CD14-positive monocyte (primary cell): ENCODE data around the gene SF3A2. TPM values are rescaled to one million over a fixed set of nuclear protein-coding genes. Genes with fewer than 3 reads are reported as not detected.

Source experiments
- DNase-seq, 3 donors: peaks; one replicate each; pipeline ENCODE4 v3.0.0-alpha.2; 2011 to 2022
- H2AFZ ChIP-seq: 2 replicates; pipeline ENCODE4 v1.6.0; 2012; ENCODE audit warnings: mild to moderate bottlenecking, low read depth, low read length, inconsistent platforms; ENCODE audit not compliant: insufficient read depth, poor library complexity, severe bottlenecking
- H3K27ac ChIP-seq, 2 donors: 1 replicate in 1 of 2; 2 replicates in 1 of 2; pipeline ENCODE4 v1.5.1; 2012 to 2013; ENCODE audit warnings: low read length in 2 of 2, control low read depth in 1 of 2, inconsistent platforms in 1 of 2, low read depth in 1 of 2, mild to moderate bottlenecking in 1 of 2
- H3K27me3 ChIP-seq, 2 donors: one replicate each; pipeline versions ENCODE4 v1.6.0 to v1.6.1; 2011 to 2013; ENCODE audit warnings: low read length in 2 of 2; ENCODE audit not compliant: control insufficient read depth in 2 of 2, insufficient read depth in 2 of 2
- H3K36me3 ChIP-seq, 2 donors: replicated peaks in 1 of 2; 1 replicate in 1 of 2; 2 replicates in 1 of 2; pipeline versions ENCODE4 v1.5.1 to v1.6.1; 2012 to 2013; ENCODE audit warnings: low read length in 2 of 2, control low read depth in 1 of 2, inconsistent platforms in 1 of 2, mild to moderate bottlenecking in 1 of 2; ENCODE audit not compliant: insufficient read depth in 2 of 2, control insufficient read depth in 1 of 2
- H3K4me1 ChIP-seq, 2 donors: 1 replicate in 1 of 2; 2 replicates in 1 of 2; pipeline versions ENCODE4 v1.5.1 to v1.6.1; 2012 to 2013; ENCODE audit warnings: low read length in 2 of 2, control low read depth in 1 of 2, inconsistent platforms in 1 of 2, mild to moderate bottlenecking in 1 of 2, moderate library complexity in 1 of 2; ENCODE audit not compliant: insufficient read depth in 2 of 2, control insufficient read depth in 1 of 2
- H3K4me2 ChIP-seq: replicated peaks from 2 replicates; pipeline ENCODE3; 2012; ENCODE audit warnings: low read length, moderate library complexity, mild to moderate bottlenecking; ENCODE audit not compliant: poor library complexity, severe bottlenecking; ENCODE audit errors: extremely low read depth
- H3K4me3 ChIP-seq, 3 experiments: fragments of 200-600 bp in 1 of 3; sonication (generic) in 1 of 3; replicated peaks in 1 of 3; 1 replicate in 2 of 3; 2 replicates in 1 of 3; pipeline ENCODE4 v1.5.1; 2011 to 2013; ENCODE audit warnings: low read length in 3 of 3, mild to moderate bottlenecking in 3 of 3, control low read depth in 2 of 3, low read depth in 2 of 3, inconsistent platforms in 1 of 3, moderate library complexity in 1 of 3
- H3K79me2 ChIP-seq: 2 replicates; pipeline ENCODE4 v1.6.0; 2012; ENCODE audit warnings: mild to moderate bottlenecking, control low read depth, inconsistent platforms, low read length, moderate library complexity; ENCODE audit not compliant: insufficient read depth
- H3K9ac ChIP-seq: 2 replicates; pipeline ENCODE4 v1.6.0; 2017; ENCODE audit warnings: low read length, mild to moderate bottlenecking; ENCODE audit not compliant: insufficient read depth, poor library complexity, severe bottlenecking
- H3K9me3 ChIP-seq, 2 donors: replicated peaks in 1 of 2; 1 replicate in 1 of 2; 2 replicates in 1 of 2; pipeline versions ENCODE4 v1.5.1 to v1.6.1; 2012 to 2013; ENCODE audit warnings: low read length in 2 of 2, control low read depth in 1 of 2; ENCODE audit not compliant: control insufficient read depth in 1 of 2, insufficient read depth in 1 of 2
- H4K20me1 ChIP-seq: 2 replicates; pipeline ENCODE4 v1.6.0; 2012; ENCODE audit warnings: mild to moderate bottlenecking, low read length, control low read depth, moderate library complexity; ENCODE audit not compliant: insufficient read depth
- H3K27ac Mint-ChIP-seq, 7 donors: one replicate each; pipeline ENCODE4 v1.8.0; 2020; ENCODE audit warnings: mild to moderate bottlenecking in 7 of 7, mixed read lengths in 7 of 7, moderate library complexity in 6 of 7, inconsistent platforms in 2 of 7
- H3K27me3 Mint-ChIP-seq, 3 donors: one replicate each; pipeline ENCODE4 v1.8.0; 2021 to 2022; ENCODE audit warnings: low read depth in 3 of 3, mild to moderate bottlenecking in 3 of 3, mixed read lengths in 3 of 3, moderate library complexity in 3 of 3, inconsistent platforms in 1 of 3
- H3K36me3 Mint-ChIP-seq, 2 donors: one replicate each; pipeline ENCODE4 v1.8.0; 2020; ENCODE audit warnings: mixed read lengths in 2 of 2, inconsistent platforms in 1 of 2, mild to moderate bottlenecking in 1 of 2
- H3K4me1 Mint-ChIP-seq: one replicate; pipeline ENCODE4 v1.8.0; 2020; ENCODE audit warnings: mild to moderate bottlenecking, mixed read lengths
- H3K4me3 Mint-ChIP-seq, 2 donors: one replicate each; pipeline ENCODE4 v1.8.0; 2020; ENCODE audit warnings: mild to moderate bottlenecking in 2 of 2, mixed read lengths in 2 of 2, moderate library complexity in 1 of 2
- H3K9me3 Mint-ChIP-seq, 7 donors: one replicate each; pipeline ENCODE4 v1.8.0; 2020 to 2022; ENCODE audit warnings: mixed read lengths in 7 of 7, mild to moderate bottlenecking in 6 of 7, moderate library complexity in 6 of 7, inconsistent platforms in 2 of 7
- WGBS: methylation state at CpG from one replicate; pipeline ENCODE4 v1.1.5; 2013; ENCODE audit warnings: missing lambda C conversion rate; ENCODE audit not compliant: insufficient coverage; 5-methylcytosine and 5-hydroxymethylcytosine counted together
- intact Hi-C, 2 donors: fragments of 100-400 bp; cut with micrococcal nuclease; formaldehyde crosslinking; loops; one replicate each; pipeline versions ENCODE4 v1.15.0 to v1.15.1; 2023
- polyA plus RNA-seq, 3 donors: library from polyadenylated mRNA; depleted of rRNA in 1 of 3; unstranded in 2 of 3; stranded (reverse) in 1 of 3; fragments of 300-500 nt in 2 of 3; fragments of >200 nt in 1 of 3; fragmentation: Illumina TruSeq in 2 of 3; gene quantifications; 1 replicate in 2 of 3; 2 replicates in 1 of 3; pipeline ENCODE4 v1.2.3, GENCODE V29; 2012 to 2021
- TF ChIP-seq, protein P1 (sequence below): fragments of 200-600 bp; IDR thresholded peaks from one replicate; pipeline ENCODE4 v1.8.0; 2022; ENCODE audit warnings: antibody characterized with exemption, mild to moderate bottlenecking

Gene SF3A2
- polyA plus RNA-seq, 3 donors, result 8.0 to 70.8 (median 11.6) TPM

DNA sequence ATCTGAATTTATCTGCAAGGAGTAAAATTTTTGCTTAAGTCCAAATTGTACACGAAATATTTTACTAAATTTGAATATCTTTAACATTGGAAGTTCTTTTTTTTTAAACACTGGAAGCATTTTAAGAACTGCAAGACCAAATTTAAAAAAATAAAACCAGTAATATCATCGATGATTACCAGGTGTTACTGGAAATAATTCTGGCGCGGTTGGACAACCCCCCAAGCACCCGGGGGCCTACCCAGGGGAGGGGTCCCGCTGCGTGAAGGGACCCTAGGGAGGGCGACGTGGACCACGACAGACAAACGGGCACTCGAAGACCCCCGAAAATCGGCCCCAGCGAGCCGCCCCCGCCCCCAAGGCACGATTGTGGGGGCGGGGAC is 32.2 kb downstream of the SF3A2 start:
- Mint-ChIP-seq H3K27me3 (peaks cover 0 to 2% (median 0%) of the 10 kb centered on the region in 3 donors), H3K27ac (peak overlapping the region in 5 of 7 donors; percentile 32 to 87 (median 76)), H3K36me3 (peaks cover 10 to 22% of the 10 kb centered on the region in 2 donors), H3K4me1 (peaks cover 64% of the 10 kb centered on the region), H3K4me3 (peak overlapping the region; percentile 48 to 98), H3K9me3 (peaks cover 0 to 7% (median 0%) of the 10 kb centered on the region in 7 donors)
- Histone ChIP-seq H4K20me1 (peaks cover 43% of the 10 kb centered on the region), H3K27ac (peak overlapping the region in 1 of 2 donors; percentile 70), H3K4me2 (peak overlapping the region; percentile 94), H3K79me2 (peaks cover 87% of the 10 kb centered on the region), H3K9ac (peak overlapping the region; percentile 64), H3K9me3 (no peaks in the 10 kb centered on the region), H3K4me1 (peaks cover 71 to 79% of the 10 kb centered on the region in 2 donors), H3K36me3 (peaks cover 19 to 21% of the 10 kb centered on the region in 2 donors), H2AFZ (peak overlapping the region; percentile 74), H3K4me3 (peak overlapping the region; percentile 74 to 100 (median 79)), H3K27me3 (no peaks in the 10 kb centered on the region)
- TF ChIP-seq, protein P1, sequence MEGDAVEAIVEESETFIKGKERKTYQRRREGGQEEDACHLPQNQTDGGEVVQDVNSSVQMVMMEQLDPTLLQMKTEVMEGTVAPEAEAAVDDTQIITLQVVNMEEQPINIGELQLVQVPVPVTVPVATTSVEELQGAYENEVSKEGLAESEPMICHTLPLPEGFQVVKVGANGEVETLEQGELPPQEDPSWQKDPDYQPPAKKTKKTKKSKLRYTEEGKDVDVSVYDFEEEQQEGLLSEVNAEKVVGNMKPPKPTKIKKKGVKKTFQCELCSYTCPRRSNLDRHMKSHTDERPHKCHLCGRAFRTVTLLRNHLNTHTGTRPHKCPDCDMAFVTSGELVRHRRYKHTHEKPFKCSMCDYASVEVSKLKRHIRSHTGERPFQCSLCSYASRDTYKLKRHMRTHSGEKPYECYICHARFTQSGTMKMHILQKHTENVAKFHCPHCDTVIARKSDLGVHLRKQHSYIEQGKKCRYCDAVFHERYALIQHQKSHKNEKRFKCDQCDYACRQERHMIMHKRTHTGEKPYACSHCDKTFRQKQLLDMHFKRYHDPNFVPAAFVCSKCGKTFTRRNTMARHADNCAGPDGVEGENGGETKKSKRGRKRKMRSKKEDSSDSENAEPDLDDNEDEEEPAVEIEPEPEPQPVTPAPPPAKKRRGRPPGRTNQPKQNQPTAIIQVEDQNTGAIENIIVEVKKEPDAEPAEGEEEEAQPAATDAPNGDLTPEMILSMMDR, result no peak
- DNase-seq, result no peak
- intact Hi-C loops, result no loop called here
- under 1% methylated on average over 18 of the region's 19 CpGs for WGBS

DNA sequence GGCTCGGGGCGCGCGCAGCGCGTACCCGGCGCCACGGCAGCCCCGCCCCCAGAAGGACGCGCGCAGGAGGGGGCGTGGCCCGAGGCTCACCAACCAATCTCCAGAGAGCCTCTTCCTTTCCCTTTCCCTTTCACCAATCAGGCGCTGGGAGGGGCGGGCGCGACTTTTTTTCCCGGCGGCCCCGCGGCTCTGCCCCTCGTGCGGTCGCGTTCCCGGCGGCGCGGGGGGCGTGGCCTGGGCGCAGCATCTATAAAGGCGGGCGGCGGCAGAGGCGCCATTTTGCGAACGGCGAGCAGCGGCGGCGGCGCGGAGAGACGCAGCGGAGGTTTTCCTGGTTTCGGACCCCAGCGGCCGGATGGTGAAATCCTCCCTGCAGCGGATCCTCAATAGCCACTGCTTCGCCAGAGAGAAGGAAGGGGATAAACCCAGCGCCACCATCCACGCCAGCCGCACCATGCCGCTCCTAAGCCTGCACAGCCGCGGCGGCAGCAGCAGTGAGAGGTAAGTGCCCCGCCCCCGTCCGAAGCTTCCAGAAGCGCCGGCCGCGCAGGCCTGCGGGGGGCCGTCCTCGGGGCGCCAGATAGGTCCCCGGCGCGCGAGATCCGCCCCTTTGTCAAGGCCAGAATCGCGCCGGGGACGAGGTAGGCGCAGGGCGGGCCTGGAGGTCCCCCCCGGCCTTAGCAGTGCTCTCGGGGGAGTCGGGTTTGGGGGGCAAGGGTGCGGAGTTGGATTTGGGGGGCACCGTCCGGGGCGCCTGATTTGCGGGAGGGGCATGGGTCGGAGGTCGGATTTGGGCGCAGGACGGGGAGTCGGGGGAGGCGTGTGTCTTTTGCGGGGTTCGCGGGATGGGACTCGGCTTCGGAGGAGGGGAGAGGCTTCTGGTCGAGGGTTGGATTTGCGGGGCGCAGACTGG is 32.9 kb downstream of the SF3A2 start:
- Histone ChIP-seq H3K79me2 (peaks cover 93% of the 10 kb centered on the region), H3K9me3 (no peaks in the 10 kb centered on the region), H3K9ac (peak overlapping the region; percentile 100), H2AFZ (peak overlapping the region; percentile 74), H3K27me3 (no peaks in the 10 kb centered on the region), H4K20me1 (peaks cover 49% of the 10 kb centered on the region), H3K4me1 (peaks cover 74 to 79% of the 10 kb centered on the region in 2 donors), H3K27ac (peak overlapping the region; percentile 96), H3K4me2 (peak overlapping the region; percentile 94), H3K4me3 (peak overlapping the region; percentile 79 to 100 (median 100)), H3K36me3 (peaks cover 19 to 24% of the 10 kb centered on the region in 2 donors)
- TF ChIP-seq, protein P1, result no peak
- Mint-ChIP-seq H3K27ac (peak overlapping the region; percentile 87 to 99 (median 95)), H3K27me3 (peaks cover 0 to 2% (median 2%) of the 10 kb centered on the region in 3 donors), H3K4me1 (peaks cover 65% of the 10 kb centered on the region), H3K4me3 (peak overlapping the region; percentile 92 to 98), H3K36me3 (peaks cover 13 to 28% of the 10 kb centered on the region in 2 donors), H3K9me3 (peaks cover 0 to 7% (median 0%) of the 10 kb centered on the region in 7 donors)
- WGBS, result under 1% methylated on average over 102 of the region's 103 CpGs
- intact Hi-C loops, result loop anchor here (2.0 to 10.0 kb wide), 4 partner anchors 58 to 345 kb away; partner anchors contain the start of genes DOT1L (in 1 of the 2), LSM7 (in 1 of the 2) and SPPL2B (in 1 of the 2)
- peak; percentile 93 to 97 (median 97) for DNase-seq
